Measurements from ENCODE around the gene SLC25A29.
"Not testable (repeated sequence)": the region's sequence is repeated elsewhere in the genome, so short reads cannot be mapped to it uniquely, and the experiment has no call there.

The SLC25A29 gene

GRCh38 chr14:100313464-100314230 lies 7.4 kb upstream of the SLC25A29 start:
- H3K4ac ChIP-seq (ENCODE audit: low read length): no peak overlapping the region
- no peak overlapping the region for H2BK120ac ChIP-seq (ENCODE audit: low read depth, low read length)
- WGBS, 2 donors (ENCODE audit: extremely low coverage in 2 of 2, insufficient read length in 2 of 2, insufficient replicate concordance in 1 of 2): no CpG with 5 or more reads among the region's 26 CpGs
- H4K91ac ChIP-seq (ENCODE audit: low read depth, low read length, poor library complexity): no peak overlapping the region
- DNase-seq (ENCODE audit: low spot score): no peak
- H4K8ac ChIP-seq (ENCODE audit: low read depth, low read length): no peak overlapping the region
- no peak overlapping the region for H3K27ac ChIP-seq (replicated peaks; ENCODE audit: low read length)
- H3K4me3 ChIP-seq (ENCODE audit: low read length in 2 of 2): no peak overlapping the region
- H2AFZ ChIP-seq (ENCODE audit: low read length): no peak overlapping the region
- peak overlapping the region; percentile 82 for H2AK5ac ChIP-seq (ENCODE audit: low read depth, low read length)
- peaks cover 14 to 17% of the 10 kb centered on the region in 2 donors for H3K4me1 ChIP-seq (ENCODE audit: control insufficient read depth in 2 of 2, insufficient read depth in 1 of 2, low read depth in 1 of 2, low read length in 2 of 2)
- H2BK15ac ChIP-seq (ENCODE audit: low read length): peak overlapping the region; percentile 71
- peak overlapping the region; percentile 78 for H3K18ac ChIP-seq (ENCODE audit: low read length)
- no peak overlapping the region for H3K4me2 ChIP-seq (ENCODE audit: insufficient read depth, low read length, poor library complexity, severe bottlenecking)
- no peaks in the 10 kb centered on the region for H3K27me3 ChIP-seq (ENCODE audit: control insufficient read depth in 3 of 3, insufficient read depth in 3 of 3, low read depth in 1 of 3, low read length in 3 of 3)
- H3K36me3 ChIP-seq (replicated peaks in 1 of 2; ENCODE audit: control insufficient read depth in 2 of 2, insufficient read depth in 2 of 2, low read length in 2 of 2): no peaks in the 10 kb centered on the region
- no peaks in the 10 kb centered on the region for H3K9me3 ChIP-seq (replicated peaks in 1 of 2; ENCODE audit: control insufficient read depth in 2 of 2, insufficient read depth in 1 of 2, low read depth in 1 of 2, low read length in 2 of 2)
- peak overlapping the region; percentile 75 for H3K14ac ChIP-seq (ENCODE audit: low read length)
- H3K9ac ChIP-seq (ENCODE audit: low read depth, low read length, poor library complexity): no peak overlapping the region
- H2BK12ac ChIP-seq (ENCODE audit: low read length): peak overlapping the region; percentile 6
- H2BK5ac ChIP-seq (ENCODE audit: low read length): no peak overlapping the region
- peaks cover 2% of the 10 kb centered on the region for H3K79me1 ChIP-seq (ENCODE audit: low read depth, low read length)
- H3K23ac ChIP-seq (ENCODE audit: low read depth, low read length, poor library complexity): no peak overlapping the region

- no peak overlapping the region for H3K23ac ChIP-seq (ENCODE audit: low read depth, low read length, poor library complexity)
- H3K9ac ChIP-seq (ENCODE audit: low read depth, low read length, poor library complexity): no peak overlapping the region
- no peak overlapping the region for H2AK5ac ChIP-seq (ENCODE audit: low read depth, low read length)
- H2BK120ac ChIP-seq (ENCODE audit: low read depth, low read length): no peak overlapping the region
- H3K14ac ChIP-seq (ENCODE audit: low read length): peak overlapping the region; percentile 75
- H3K27ac ChIP-seq (replicated peaks; ENCODE audit: low read length): no peak overlapping the region
- no peak overlapping the region for H3K4me3 ChIP-seq (ENCODE audit: low read length in 2 of 2)
- no peak overlapping the region for H2AFZ ChIP-seq (ENCODE audit: low read length)
- H2BK15ac ChIP-seq (ENCODE audit: low read length): peak overlapping the region; percentile 27
- no peaks in the 10 kb centered on the region for H3K27me3 ChIP-seq (ENCODE audit: control insufficient read depth in 3 of 3, insufficient read depth in 3 of 3, low read depth in 1 of 3, low read length in 3 of 3)
- peaks cover 16 to 21% of the 10 kb centered on the region in 2 donors for H3K4me1 ChIP-seq (ENCODE audit: control insufficient read depth in 2 of 2, insufficient read depth in 1 of 2, low read depth in 1 of 2, low read length in 2 of 2)
- no CpG with 5 or more reads among the region's 10 CpGs for WGBS, 2 donors (ENCODE audit: extremely low coverage in 2 of 2, insufficient read length in 2 of 2, insufficient replicate concordance in 1 of 2)
- no peaks in the 10 kb centered on the region for H3K36me3 ChIP-seq (replicated peaks in 1 of 2; ENCODE audit: control insufficient read depth in 2 of 2, insufficient read depth in 2 of 2, low read length in 2 of 2)
- H4K91ac ChIP-seq (ENCODE audit: low read depth, low read length, poor library complexity): no peak overlapping the region
- H2BK5ac ChIP-seq (ENCODE audit: low read length): no peak overlapping the region
- H3K4me2 ChIP-seq (ENCODE audit: insufficient read depth, low read length, poor library complexity, severe bottlenecking): no peak overlapping the region
- H2BK12ac ChIP-seq (ENCODE audit: low read length): no peak overlapping the region
- H3K18ac ChIP-seq (ENCODE audit: low read length): peak overlapping the region; percentile 74
- no peak for DNase-seq (ENCODE audit: low spot score)
- H4K8ac ChIP-seq (ENCODE audit: low read depth, low read length): no peak overlapping the region
- H3K4ac ChIP-seq (ENCODE audit: low read length): no peak overlapping the region
- H3K79me1 ChIP-seq (ENCODE audit: low read depth, low read length): peaks cover 2% of the 10 kb centered on the region
- no peaks in the 10 kb centered on the region for H3K9me3 ChIP-seq (replicated peaks in 1 of 2; ENCODE audit: control insufficient read depth in 2 of 2, insufficient read depth in 1 of 2, low read depth in 1 of 2, low read length in 2 of 2)
Observed at GRCh38 chr14:100312877-100313400, 6.7 kb upstream of the SLC25A29 start.

GRCh38 chr14:100312110-100312876 lies 6.0 kb upstream of the SLC25A29 start:
- H3K4ac ChIP-seq (ENCODE audit: low read length); H3K4me2 ChIP-seq (ENCODE audit: insufficient read depth, low read length, poor library complexity, severe bottlenecking); H3K14ac ChIP-seq (ENCODE audit: low read length); H3K36me3 ChIP-seq (replicated peaks in 1 of 2; ENCODE audit: control insufficient read depth in 2 of 2, insufficient read depth in 2 of 2, low read length in 2 of 2); H3K27ac ChIP-seq (replicated peaks; ENCODE audit: low read length); H3K79me1 ChIP-seq (ENCODE audit: low read depth, low read length); H4K8ac ChIP-seq (ENCODE audit: low read depth, low read length); H2AK5ac ChIP-seq (ENCODE audit: low read depth, low read length); H3K9me3 ChIP-seq (replicated peaks in 1 of 2; ENCODE audit: control insufficient read depth in 2 of 2, insufficient read depth in 1 of 2, low read depth in 1 of 2, low read length in 2 of 2); H2AFZ ChIP-seq (ENCODE audit: low read length); H2BK5ac ChIP-seq (ENCODE audit: low read length); H2BK12ac ChIP-seq (ENCODE audit: low read length); H3K23ac ChIP-seq (ENCODE audit: low read depth, low read length, poor library complexity); H3K27me3 ChIP-seq (ENCODE audit: control insufficient read depth in 3 of 3, insufficient read depth in 3 of 3, low read depth in 1 of 3, low read length in 3 of 3); DNase-seq (ENCODE audit: low spot score); H2BK120ac ChIP-seq (ENCODE audit: low read depth, low read length); H3K4me3 ChIP-seq (ENCODE audit: low read length in 2 of 2); H3K9ac ChIP-seq (ENCODE audit: low read depth, low read length, poor library complexity); H4K91ac ChIP-seq (ENCODE audit: low read depth, low read length, poor library complexity): not testable (repeated sequence)
- H3K18ac ChIP-seq (ENCODE audit: low read length): peak overlapping the region; percentile 74
- H2BK15ac ChIP-seq (ENCODE audit: low read length): peak overlapping the region; percentile 27
- no CpG with 5 or more reads among the region's 18 CpGs for WGBS, 2 donors (ENCODE audit: extremely low coverage in 2 of 2, insufficient read length in 2 of 2, insufficient replicate concordance in 1 of 2)
- peaks cover 18 to 27% of the 10 kb centered on the region in 2 donors for H3K4me1 ChIP-seq (ENCODE audit: control insufficient read depth in 2 of 2, insufficient read depth in 1 of 2, low read depth in 1 of 2, low read length in 2 of 2)

All from neuronal stem cell (in vitro differentiated cells).